UCSD-AML1 (cell line): ENCODE measurements around the gene ZDBF2.
"Not testable (repeated sequence)": the region's sequence is repeated elsewhere in the genome, so short reads cannot be mapped to it uniquely, and the experiment has no call there.

ENCODE experiments used
- DNase-seq: peaks from one replicate; lab custom pipeline; 2025; ENCODE audit not compliant: unreplicated experiment; lab: John Stamatoyannopoulos, UW

ZDBF2 gene

DNA sequence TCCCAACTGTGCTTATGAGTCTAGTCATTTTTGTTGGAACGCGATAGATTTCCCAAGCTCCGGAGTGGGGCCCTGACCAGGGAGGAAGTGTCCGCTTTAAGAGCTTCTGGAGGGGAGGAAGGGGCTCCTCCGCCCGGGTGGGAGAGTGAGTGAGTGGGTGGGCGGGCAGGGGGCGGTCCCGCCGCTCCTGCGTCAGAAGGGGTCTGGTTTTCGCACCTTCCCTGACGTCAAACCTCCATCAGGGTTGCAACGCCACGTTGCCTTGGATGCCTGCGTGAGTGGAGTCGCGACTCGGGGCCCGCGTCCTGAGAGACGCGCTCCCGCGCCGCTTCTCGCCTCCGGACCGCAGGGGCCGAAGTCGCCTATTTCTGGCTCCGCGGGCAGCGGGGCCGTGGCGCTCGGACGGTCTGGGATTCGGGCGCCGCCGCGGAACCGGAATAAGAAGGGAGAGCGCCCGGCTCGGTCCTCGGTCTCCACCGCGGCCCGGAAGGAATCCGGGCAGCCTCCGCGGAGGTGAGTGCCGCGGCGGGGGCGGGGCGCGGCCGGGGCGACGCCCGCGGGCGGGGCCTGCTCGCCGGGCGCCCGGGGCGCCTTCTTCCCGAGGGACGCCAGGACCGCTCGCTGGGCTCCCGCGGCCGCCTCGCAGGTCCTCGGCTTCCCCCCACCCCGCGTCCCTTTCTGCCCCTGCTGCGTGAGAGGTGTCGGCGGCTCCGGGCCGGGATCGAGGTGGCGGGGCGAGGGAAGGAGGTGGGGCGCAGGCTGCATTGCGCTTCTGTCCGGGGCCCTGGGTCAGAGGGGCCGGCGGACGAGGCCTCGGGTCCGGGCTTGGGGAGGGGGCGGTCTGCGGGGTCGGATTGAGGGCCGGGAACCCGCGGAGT lies at the start of gene ZDBF2:
Gene ZDBF2 (plus strand): TSS at position 230 of the 878 bp plus-strand sequence. CDS start 7,187 bp downstream, outside the sequence.
- no peak for DNase-seq

DNA sequence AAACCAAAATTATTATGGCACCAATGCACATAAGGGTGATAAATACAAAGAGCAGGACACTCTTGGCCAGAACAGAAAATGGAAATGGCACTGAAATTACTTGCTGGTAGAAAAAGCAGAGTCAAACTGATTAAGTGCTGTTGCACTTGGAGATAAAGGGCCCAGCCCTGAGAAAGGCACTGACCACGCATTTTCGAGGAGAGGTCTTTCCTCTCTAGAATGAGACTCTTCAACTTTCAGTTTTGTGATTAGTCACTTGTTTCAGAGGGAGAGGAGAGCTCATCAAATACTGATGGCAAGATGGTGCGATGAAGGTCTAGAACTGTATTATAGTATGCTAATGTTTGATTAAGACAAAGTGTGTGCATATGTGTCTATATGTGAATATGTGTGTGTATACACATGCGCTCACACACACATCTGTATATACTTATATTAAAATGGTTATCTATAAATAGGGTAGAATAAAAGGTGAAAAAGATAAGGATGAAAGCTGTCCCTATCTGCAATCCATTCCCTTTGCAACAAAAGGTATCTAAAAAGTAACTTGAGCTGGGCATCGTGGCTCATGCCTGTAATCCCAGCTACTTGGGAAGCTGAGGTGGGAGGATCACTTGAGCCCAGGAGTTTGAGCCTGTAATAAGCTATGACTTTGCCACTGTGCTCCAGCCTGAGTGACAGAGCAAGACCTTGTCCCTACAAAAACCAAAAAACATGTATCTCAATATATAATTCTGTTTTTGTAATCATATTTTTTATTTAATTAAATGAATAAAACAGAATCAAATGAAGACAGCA lies 48.8 kb upstream of the ZDBF2 start:
- DNase-seq, result no peak

DNA sequence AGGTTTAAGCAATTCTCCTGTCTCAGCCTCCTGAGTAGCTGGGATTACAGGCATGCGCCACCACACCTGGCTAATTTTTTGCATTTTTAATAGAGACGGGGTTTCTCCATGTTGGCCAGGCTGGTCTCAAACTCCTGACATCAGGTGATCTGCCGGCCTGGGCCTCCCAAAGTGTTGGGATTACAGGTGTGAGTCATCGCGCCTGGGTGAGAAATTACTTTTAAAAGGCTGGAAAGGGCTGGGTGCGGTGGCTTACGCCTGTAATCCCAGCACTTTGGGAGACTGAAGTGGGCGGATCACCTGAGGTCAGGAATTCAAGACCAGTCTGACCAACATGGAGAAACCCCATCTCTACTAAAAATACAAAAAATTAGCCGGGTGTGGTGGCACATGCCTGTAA lies 45.8 kb upstream of the ZDBF2 start:
- DNase-seq, result not testable (repeated sequence)

DNA sequence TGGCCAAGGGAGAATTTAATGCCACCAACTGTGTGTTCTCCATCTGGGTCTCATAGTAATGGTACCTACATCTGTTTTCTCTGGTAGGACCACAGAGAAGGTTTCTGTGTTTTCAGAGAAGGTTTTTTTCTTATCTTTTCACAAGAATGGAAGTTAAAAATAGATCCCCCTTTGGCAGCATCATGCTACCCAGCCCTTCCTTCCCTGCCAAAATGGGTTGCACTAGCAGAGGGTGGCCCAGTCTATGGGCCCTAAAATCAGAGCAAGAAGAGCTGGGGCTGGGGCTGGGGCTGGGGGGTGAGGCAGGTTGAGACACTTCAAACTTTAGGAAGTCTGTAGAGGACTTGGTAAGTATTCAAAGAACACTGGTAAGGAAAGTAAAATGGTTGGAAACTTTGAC lies 44.8 kb upstream of the ZDBF2 start:
- no peak for DNase-seq

DNA sequence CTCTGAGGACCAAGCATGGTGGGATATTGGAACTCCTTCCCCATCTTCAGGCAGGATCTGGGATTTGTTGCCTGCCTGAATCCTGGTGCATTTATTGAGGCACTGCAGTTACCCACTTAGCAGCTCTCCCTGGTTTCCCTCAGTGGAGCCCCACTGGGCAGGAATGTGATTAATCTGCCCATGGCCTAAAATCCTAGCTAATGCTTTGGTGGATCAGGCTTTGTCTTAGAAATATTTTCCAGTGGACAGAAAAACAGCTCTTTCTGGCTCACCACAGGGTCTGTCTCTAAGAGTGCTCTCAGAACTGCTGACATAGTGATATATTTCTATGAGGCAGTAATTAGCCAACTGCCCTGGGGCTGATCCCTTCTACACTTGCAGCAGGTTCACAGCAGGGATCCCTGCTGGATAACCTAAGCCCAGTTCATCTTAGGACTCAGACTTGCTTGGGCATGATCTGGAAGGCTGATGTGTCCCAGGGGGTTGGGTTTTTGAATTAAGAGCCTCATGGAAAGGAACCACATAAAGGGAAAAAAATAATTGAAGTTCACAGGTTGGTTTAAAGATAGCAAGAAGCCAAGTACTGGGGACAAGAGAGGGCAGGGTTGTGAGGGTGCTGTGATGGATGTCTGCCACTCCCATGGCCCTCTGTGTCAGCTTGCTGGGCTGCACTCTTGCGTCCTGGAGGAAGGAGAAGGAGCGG lies 44.3 kb upstream of the ZDBF2 start:
- DNase-seq, result no peak

DNA sequence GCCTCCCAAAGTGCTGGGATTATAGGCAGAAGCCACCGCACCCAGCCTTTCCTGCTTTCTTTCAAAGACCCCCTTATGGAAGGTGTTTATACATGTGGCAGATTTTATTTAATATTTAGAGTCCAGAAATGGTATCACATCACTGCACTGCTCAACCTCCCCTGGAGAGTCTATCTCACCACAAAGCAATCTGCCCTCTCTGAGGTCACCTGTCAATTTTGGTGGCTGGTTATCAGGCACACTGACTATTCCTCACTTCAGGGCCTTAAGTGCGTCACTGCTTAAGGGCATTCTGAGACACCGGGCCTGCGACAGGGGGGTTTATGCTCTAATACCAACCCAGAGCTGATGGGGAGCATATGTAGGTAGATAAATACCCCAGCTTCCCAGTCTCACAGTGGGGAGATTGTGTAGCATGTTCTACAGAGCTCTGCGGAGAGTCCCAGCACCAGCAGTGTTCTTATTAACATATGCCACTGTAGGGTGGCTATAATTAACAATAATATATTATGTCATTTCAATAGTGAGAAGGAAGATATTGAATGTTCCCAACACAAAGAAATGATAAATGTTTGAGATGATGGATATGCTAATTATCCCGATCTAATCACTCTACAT lies 42.7 kb upstream of the ZDBF2 start:
- no peak for DNase-seq

DNA sequence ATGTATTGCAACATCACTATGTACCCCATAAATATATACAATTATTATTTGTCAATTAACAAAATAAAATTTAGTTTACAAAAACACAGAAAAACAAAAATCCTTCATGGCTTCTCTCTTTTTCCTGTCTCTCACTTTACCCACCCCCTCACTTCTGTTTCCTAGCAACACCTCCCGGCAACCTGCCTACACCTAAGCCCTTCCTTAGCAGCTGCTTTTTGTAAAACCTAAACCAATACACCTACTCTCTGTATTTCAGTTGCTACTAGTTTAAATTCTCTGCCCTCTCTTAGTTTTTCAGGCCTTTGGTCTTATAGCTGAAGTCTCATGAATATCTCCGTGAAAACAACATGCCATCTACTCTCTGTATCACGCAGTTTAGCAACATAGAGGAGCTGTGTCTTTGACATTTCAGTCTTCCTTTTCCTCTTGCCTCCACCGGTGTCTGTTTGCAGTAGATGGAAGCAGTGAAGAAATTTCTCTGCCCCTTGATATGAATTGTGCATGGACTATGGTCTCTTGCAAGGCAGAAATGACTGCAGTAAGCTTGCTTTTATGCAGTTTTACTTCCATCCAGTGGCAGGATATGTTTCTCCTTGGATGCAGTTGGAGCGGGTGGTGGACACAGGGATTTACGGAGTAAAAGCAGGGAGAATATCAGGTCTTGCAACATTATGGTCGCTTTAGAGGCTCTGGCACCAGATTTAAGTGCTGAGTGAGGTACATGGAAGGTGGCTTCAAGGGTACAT lies 42.0 kb upstream of the ZDBF2 start:
- no peak for DNase-seq

DNA sequence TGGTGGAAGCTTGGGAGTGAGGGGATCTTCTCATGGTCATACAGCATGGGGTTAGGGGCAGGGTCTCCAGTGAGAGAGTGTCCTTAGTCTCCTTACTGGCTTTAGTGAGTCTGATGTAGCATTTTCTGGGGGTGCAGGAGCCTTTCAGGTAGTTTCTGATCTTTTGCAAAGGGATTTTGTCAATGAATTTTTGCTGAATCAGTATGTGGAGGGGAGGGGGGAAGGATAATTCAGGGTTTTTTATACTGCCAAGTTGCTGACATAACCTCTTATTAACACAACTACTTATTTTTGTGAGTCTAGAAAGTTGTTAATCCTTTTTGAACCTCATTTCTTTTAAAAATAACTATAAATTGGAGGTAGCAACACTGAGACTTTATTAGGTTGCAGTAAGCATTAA lies 35.3 kb upstream of the ZDBF2 start:
- DNase-seq, result no peak

DNA sequence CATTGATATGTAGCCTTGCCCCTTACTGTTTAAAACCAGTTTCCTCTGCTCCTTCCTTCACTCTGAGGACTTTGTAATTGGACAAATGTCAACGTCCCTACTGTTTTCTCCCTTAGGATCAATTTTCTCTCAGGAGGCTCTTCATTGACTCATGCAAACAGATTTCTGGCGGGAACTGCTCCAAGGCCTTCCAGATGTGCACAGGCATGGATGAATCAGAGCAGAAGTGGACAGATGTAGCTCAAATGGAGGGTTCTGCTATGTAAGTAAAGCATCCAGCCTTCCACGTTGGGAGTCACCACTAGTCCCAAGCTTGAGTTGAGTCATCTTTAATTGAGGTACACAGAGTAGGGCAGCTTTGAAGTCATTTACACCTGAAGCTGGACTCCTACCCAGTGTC lies 34.1 kb upstream of the ZDBF2 start:
- DNase-seq, result no peak

DNA sequence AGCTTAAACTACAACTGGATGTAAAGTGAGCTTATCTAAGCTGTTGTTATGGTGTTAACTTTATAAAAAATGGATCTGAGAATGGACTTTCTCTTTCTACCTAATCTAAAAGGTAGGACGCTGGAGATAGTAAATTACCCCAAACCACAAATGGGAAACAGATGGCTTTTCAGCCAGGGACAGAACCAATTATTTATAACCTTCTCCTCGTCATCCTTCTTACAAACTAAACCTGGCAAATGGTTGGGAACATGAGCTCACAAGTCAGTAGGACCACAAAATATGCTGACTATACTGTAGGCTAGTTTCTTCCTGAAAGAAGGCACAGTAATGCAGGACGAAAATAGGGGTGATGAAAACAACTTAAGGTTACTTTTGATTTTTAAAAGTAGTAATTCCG lies 32.7 kb upstream of the ZDBF2 start:
- DNase-seq, result no peak

DNA sequence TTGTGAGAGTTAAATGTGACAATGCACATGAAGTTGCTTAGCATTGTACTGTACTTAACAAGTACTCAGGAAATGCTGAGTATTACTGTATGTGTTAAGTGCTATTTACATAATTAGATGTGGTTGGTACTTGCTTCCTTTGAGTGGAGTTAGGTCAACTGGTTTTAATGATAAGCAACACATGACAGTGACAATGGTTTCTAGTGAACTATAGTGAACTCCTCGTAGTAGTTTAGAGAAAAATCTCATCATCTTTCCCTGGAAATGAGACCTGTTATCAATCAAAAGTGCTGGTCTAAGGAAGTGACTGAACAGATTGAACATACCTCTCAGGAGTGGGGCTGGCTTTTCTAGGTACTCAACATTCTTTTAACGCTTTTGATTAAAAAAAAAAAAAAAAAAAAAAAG lies 29.2 kb upstream of the ZDBF2 start:
- DNase-seq, result no peak

DNA sequence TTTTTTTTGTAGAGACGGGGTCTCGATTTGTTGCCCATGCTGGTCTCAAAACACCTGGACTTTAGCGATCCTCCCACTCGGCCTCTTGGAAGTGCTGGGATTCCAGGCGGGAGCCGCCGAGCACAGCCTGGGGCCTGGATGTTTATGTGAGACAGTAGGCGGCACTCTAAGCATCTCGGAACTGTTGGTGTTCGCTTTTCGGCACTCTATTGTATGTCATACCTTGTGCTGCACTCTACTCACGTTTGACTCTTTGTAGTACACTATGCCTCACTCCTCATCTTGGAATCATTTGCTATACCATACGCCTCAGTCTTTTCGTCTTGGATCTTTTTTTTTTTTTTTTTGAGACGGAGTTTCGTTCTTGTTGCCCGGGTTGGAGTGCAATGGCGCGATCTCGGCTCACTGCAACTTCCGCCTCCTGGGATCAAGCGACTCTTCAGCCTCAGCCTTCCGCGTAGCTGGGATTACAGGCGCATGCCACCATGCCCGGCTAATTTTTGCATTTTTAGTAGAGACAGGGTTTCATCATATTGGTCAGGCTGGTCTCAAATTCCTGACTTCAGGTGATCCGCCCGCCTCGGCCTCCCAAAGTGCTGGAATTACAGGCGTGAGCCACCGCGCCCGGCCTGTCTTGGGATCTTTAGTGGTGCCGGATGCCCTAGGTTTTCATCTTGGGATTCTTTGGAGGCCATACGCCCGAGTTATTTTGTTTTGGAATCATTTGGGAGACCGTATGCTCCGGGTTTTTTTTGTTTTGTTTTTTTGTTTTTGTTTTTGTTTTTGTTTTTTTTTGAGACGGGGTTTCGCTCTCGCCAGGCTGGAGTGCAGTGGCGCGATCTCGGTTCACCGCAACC lies 24.2 kb upstream of the ZDBF2 start:
- DNase-seq, result no peak

DNA sequence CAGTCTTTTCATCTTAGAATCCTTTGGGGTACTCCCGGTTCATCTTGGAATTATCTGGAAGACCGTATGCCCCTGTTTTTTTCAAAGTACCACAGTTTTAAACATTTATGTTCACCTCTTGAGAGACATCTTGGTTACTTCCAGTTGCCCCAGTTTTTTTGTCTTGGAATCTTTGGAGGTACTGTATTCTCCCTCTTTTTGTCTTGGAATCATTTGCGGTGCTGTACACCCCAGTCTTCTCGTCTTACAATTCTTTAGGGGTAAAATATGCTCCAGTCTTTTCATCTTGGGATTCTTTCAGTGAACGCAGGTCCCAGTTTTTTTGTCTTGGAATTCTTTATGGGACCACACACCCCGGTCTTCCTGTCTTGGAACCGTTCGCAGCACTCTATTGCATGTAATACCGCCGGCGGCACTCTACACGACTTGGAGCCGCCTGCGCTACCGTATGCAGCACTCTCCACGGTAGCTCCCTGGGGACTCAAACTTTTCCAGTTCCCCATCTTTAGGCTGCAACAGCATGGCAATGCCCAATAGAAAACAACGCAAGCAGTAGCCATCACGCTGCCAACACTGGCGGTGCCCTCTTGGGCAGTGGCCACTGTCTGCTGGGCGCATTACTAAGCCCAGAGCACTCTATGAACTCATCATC lies 21.2 kb upstream of the ZDBF2 start:
- no peak for DNase-seq

DNA sequence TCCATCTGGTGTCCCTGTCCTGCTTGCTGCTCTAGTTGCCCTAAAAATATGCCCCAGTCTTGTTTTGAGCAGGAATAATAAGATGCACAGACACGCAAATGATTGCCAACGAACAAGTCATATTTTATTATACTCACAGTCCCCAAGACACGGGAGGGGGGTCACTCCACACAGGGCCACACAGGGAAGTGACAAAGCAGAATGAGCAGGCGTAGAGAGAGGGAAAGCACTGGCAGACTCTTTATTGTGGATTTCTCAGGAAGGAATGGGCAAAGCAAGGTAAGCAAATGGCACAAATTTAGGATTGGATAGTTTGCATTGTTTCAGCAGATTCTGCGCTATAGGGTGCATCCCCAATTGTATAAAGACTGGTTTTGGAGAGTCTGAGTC lies 20.7 kb upstream of the ZDBF2 start:
- no peak for DNase-seq

DNA sequence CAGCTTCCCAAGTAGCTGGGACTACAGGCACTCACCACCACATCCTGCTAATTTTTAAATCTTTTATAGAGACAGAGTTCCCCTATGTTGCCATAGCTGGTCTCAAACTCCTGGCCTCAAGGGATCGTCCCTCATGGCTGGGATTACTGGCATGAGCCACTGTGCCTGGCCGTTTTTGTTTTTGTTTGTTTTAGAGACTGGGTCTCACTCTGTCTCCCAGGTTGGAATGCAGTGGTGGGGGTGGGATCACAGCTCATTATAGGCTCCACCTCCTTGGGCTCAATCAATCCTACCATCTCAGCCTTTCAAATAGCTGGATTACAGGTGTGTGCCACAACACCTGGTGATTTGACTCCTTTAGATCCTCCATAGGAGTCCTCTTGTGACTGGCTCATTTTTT lies 19.5 kb upstream of the ZDBF2 start:
- no peak for DNase-seq

DNA sequence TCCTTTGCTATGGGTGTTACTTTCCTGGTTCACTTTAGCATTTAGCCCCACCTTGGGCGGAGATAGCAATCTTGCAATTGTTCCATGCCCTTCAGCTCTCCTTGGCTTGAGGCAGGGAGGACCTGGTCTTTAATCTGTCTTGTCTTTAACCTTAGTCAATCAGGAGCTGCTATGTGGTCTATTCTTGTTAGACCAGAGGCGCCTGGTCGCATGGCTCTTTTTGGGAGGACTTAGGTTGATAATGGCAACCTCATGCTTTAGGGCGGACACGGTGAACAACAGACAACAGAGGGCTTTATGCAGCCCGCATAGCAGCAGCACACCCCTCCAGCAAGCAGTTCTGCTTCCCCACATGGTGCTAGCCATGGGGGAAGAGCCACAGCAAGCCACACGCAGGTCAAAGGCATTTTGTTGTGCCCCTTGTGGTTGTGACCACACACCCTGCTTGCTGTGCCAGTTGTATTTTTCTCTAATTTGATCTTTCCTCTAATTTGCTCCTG lies 17.7 kb upstream of the ZDBF2 start:
- no peak for DNase-seq

DNA sequence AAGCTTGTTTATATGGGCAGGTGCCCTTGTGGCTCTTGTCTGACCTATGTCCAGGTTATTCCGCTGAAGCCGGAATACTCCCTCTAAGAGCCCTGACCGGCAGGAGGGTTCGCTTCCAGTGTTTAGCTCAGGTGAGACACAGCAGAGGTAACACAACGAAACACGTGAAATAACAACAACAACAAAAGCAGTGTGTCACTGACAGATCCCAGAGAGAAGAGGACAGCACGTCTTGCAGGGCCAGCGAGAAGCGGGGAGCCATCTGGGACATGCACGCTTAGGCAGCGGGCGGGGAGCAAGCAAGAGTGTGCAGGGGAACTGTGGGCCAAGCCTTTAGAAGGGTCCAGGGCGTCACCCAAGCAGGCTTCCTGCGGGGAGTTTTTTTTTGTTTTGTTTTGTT lies 17.1 kb upstream of the ZDBF2 start:
- no peak for DNase-seq

DNA sequence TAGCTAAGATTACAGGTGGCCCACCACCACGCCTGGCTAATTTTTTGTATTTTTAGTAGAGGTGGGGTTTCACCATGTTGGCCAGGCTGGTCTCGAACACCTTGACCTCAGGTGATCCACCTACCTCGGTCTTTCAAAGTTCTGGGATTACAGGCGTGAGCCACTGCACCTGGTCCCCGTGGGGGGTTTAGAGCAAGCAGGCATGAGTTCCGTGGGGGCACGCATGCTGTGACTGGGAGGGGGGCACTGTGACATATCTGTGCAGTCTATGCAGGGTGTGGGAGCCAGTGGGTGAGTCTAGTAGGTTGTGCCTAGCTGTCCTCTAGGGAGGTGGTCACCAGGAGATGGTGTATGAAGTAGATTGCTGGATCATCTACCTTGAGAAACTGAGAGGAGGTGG lies 16.6 kb upstream of the ZDBF2 start:
- DNase-seq, result no peak

DNA sequence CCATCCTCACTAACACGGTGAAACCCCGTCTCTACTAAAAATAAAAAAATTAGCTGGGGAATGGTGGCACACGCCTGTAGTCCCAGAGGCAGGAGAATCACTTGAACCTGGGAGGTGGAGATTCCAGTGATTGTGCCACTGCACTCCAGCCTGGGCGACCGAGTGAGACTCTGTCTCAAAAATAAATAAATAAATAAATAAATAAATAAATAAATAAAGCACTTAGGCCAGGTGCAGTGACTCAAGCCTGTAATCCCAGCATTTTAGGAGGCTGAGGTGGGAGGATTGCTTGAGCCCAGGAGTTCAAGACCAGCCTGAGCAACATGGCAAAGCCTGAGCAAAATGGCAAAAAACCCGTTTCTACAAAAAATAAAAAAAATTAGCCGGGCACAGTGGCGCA lies 15.8 kb upstream of the ZDBF2 start:
- DNase-seq, result not testable (repeated sequence)
